Neural cell (in vitro differentiated cells): ENCODE measurements around the gene PAXIP1. TPM values are rescaled to one million over a fixed set of nuclear protein-coding genes. Genes with fewer than 3 reads are reported as not detected.

Source experiments
- H2AFZ ChIP-seq: fragments of 200-600, 300-800 bp; sonication (generic), shearing (Covaris generic); 2 replicates; pipeline ENCODE4 v1.6.0; 2014; ENCODE audit warnings: low read depth, mild to moderate bottlenecking, antibody characterized with exemption, low read length, moderate library complexity
- H3F3A ChIP-seq: fragments of 200-600 bp; shearing (Covaris generic); 2 replicates; pipeline ENCODE4 v1.6.1; 2016; ENCODE audit warnings: mild to moderate bottlenecking, moderate library complexity, mixed read lengths, antibody characterized with exemption, low read length; ENCODE audit not compliant: insufficient read depth, poor library complexity, severe bottlenecking
- H3K27ac ChIP-seq: fragments of 200-600, 300-800 bp; sonication (generic), shearing (Covaris generic); 2 replicates; pipeline ENCODE4 v1.5.1; 2014; ENCODE audit warnings: mild to moderate bottlenecking, low read length, moderate library complexity
- H3K27me3 ChIP-seq: fragments of 300-800, 200-600 bp; sonication (generic), shearing (Covaris generic); 2 replicates; pipeline ENCODE4 v1.6.0; 2014; ENCODE audit warnings: mild to moderate bottlenecking, low read depth, low read length, moderate library complexity; ENCODE audit not compliant: insufficient read depth
- H3K36me3 ChIP-seq: fragments of 300-800, 200-600 bp; sonication (generic), shearing (Covaris generic); 2 replicates; pipeline ENCODE4 v1.5.1; 2014; ENCODE audit warnings: mild to moderate bottlenecking, antibody characterized with exemption, low read length, moderate library complexity; ENCODE audit not compliant: insufficient read depth
- H3K4me2 ChIP-seq: fragments of 300-800, 200-600 bp; sonication (generic), shearing (Covaris generic); 2 replicates; pipeline ENCODE4 v1.6.0; 2014; ENCODE audit warnings: mild to moderate bottlenecking, low read length
- H3K4me3 ChIP-seq: fragments of 300-800, 200-600 bp; sonication (generic), shearing (Covaris generic); 2 replicates; pipeline ENCODE4 v1.5.1; 2014; ENCODE audit warnings: mild to moderate bottlenecking, low read length, moderate library complexity
- H3K79me2 ChIP-seq: fragments of 200-600 bp; shearing (Covaris generic); replicated peaks from 2 replicates; pipeline ENCODE4 v1.6.0; 2014; ENCODE audit warnings: mild to moderate bottlenecking, low read length, moderate library complexity; ENCODE audit not compliant: insufficient read depth
- H3K9ac ChIP-seq: fragments of 300-800, 200-600 bp; sonication (generic), shearing (Covaris generic); 2 replicates; pipeline ENCODE4 v1.6.1; 2016; ENCODE audit warnings: mild to moderate bottlenecking, low read length, mixed read lengths
- H3K9me2 ChIP-seq: fragments of 200-600 bp; shearing (Covaris generic); 2 replicates; pipeline ENCODE4 v1.6.1; 2016; ENCODE audit warnings: mild to moderate bottlenecking, low read length, mixed read lengths; ENCODE audit not compliant: insufficient read depth
- H3K9me3 ChIP-seq: fragments of 200-600, 300-800 bp; sonication (generic), shearing (Covaris generic); 2 replicates; pipeline ENCODE4 v1.6.1; 2016; ENCODE audit warnings: mild to moderate bottlenecking, mixed run types, low read length, moderate library complexity, mixed read lengths
- H4K20me1 ChIP-seq: fragments of 200-600 bp; shearing (Covaris generic); 2 replicates; pipeline ENCODE4 v1.6.1; 2016; ENCODE audit warnings: mild to moderate bottlenecking, mixed run types; ENCODE audit not compliant: insufficient read depth
- CTCF ChIP-seq: fragments of 450-650 bp; IDR thresholded peaks from 2 replicates; pipeline ENCODE4 v1.5.1; 2014; ENCODE audit warnings: antibody characterized with exemption, mild to moderate bottlenecking, moderate library complexity; ENCODE audit not compliant: poor library complexity, severe bottlenecking
- EP300 ChIP-seq: fragments of 450-650 bp; conservative IDR thresholded peaks from 2 replicates; pipeline ENCODE4 v1.6.1; 2014; ENCODE audit warnings: antibody characterized with exemption, mild to moderate bottlenecking, moderate library complexity; ENCODE audit not compliant: poor library complexity, severe bottlenecking
- EZH2 ChIP-seq: fragments of 200-600, 300-800 bp; shearing (Covaris generic), sonication (generic); IDR thresholded peaks from 2 replicates; pipeline ENCODE4 v1.6.1; 2014; ENCODE audit warnings: antibody characterized with exemption, low read length, borderline replicate concordance, mild to moderate bottlenecking; ENCODE audit not compliant: insufficient read depth, poor library complexity, severe bottlenecking
- MXI1 ChIP-seq: fragments of 450-650 bp; conservative IDR thresholded peaks from 2 replicates; pipeline ENCODE4 v1.6.1; 2014; ENCODE audit warnings: antibody characterized with exemption, mild to moderate bottlenecking; ENCODE audit not compliant: poor library complexity, severe bottlenecking
- POLR2AphosphoS5 ChIP-seq: IDR thresholded peaks from 2 replicates; pipeline ENCODE4 v1.6.1; 2012
- RAD21 ChIP-seq: fragments of 450-650 bp; conservative IDR thresholded peaks from 2 replicates; pipeline ENCODE4 v1.6.1; 2014; ENCODE audit warnings: antibody characterized with exemption, mild to moderate bottlenecking, moderate library complexity
- SMC3 ChIP-seq: fragments of 450-650 bp; conservative IDR thresholded peaks from 2 replicates; pipeline ENCODE4 v1.6.1; 2014; ENCODE audit warnings: antibody characterized with exemption, mild to moderate bottlenecking, moderate library complexity; ENCODE audit not compliant: poor library complexity
- TAF1 ChIP-seq: IDR thresholded peaks from 2 replicates; pipeline ENCODE4 v1.6.1; 2012; ENCODE audit warnings: low read depth
- polyA plus RNA-seq: library from polyadenylated mRNA; depleted of rRNA; stranded (reverse); fragments of >200 nt; gene quantifications from 2 replicates; pipeline ENCODE4 v1.2.3, GENCODE V29; 2014
- TF ChIP-seq, protein P1 (sequence below): IDR thresholded peaks from 2 replicates; pipeline ENCODE4 v1.6.1; 2012; ENCODE audit warnings: borderline replicate concordance

PAXIP1 gene
- polyA plus RNA-seq, 1 donor from 2014 or later, result 14.4 TPM

GRCh38 chr7:154997840-154998370, 5.0 kb downstream of the PAXIP1 start:
- Histone ChIP-seq H4K20me1 (no peaks in the 10 kb centered on the region), H3K27ac (no peak overlapping the region), H3K4me3 (no peak overlapping the region), H2AFZ (no peak overlapping the region), H3K9ac (no peak overlapping the region), H3K9me3 (no peaks in the 10 kb centered on the region), H3K9me2 (no peaks in the 10 kb centered on the region), H3K27me3 (no peaks in the 10 kb centered on the region), H3K36me3 (peaks cover 6% of the 10 kb centered on the region), H3K4me2 (no peak overlapping the region), H3F3A (no peaks in the 10 kb centered on the region), H3K79me2 (peaks cover 15% of the 10 kb centered on the region)
- TF ChIP-seq MXI1, result no peak

DNA sequence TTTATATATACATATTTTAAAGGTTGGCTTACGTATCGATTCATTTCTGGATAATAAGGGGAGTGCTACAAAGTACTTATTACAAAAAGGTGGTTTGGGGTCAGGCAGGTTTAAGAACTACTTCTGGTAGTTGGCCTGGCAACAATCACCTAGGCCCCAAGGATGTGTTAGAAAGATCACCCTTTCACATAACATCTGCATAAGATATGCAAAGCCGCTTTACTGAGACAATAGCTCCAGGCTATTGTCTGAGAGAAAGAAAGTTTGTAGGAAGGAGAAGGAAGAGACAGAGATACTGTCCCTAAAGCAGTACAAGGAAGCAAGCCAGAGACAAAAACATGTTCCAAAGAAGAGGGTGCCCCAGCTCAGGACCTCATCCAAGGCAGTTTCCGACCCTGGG, 6.2 kb downstream of the PAXIP1 start:
- Histone ChIP-seq H3K36me3 (peaks cover 6% of the 10 kb centered on the region), H3K9me3 (no peaks in the 10 kb centered on the region), H3K4me3 (no peak overlapping the region), H3K4me2 (no peak overlapping the region), H3K27ac (no peak overlapping the region), H3K79me2 (peaks cover 12% of the 10 kb centered on the region), H3K27me3 (no peaks in the 10 kb centered on the region), H3F3A (no peaks in the 10 kb centered on the region), H4K20me1 (no peaks in the 10 kb centered on the region), H3K9ac (no peak overlapping the region), H3K9me2 (no peaks in the 10 kb centered on the region), H2AFZ (no peak overlapping the region)
- TF ChIP-seq TAF1 (no peak), POLR2AphosphoS5 (no peak), RAD21 (no peak), MXI1 (no peak), CTCF (no peak), EP300 (no peak), SMC3 (no peak), EZH2 (no peak)
- TF ChIP-seq, protein P1, sequence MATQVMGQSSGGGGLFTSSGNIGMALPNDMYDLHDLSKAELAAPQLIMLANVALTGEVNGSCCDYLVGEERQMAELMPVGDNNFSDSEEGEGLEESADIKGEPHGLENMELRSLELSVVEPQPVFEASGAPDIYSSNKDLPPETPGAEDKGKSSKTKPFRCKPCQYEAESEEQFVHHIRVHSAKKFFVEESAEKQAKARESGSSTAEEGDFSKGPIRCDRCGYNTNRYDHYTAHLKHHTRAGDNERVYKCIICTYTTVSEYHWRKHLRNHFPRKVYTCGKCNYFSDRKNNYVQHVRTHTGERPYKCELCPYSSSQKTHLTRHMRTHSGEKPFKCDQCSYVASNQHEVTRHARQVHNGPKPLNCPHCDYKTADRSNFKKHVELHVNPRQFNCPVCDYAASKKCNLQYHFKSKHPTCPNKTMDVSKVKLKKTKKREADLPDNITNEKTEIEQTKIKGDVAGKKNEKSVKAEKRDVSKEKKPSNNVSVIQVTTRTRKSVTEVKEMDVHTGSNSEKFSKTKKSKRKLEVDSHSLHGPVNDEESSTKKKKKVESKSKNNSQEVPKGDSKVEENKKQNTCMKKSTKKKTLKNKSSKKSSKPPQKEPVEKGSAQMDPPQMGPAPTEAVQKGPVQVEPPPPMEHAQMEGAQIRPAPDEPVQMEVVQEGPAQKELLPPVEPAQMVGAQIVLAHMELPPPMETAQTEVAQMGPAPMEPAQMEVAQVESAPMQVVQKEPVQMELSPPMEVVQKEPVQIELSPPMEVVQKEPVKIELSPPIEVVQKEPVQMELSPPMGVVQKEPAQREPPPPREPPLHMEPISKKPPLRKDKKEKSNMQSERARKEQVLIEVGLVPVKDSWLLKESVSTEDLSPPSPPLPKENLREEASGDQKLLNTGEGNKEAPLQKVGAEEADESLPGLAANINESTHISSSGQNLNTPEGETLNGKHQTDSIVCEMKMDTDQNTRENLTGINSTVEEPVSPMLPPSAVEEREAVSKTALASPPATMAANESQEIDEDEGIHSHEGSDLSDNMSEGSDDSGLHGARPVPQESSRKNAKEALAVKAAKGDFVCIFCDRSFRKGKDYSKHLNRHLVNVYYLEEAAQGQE, result no peak

DNA sequence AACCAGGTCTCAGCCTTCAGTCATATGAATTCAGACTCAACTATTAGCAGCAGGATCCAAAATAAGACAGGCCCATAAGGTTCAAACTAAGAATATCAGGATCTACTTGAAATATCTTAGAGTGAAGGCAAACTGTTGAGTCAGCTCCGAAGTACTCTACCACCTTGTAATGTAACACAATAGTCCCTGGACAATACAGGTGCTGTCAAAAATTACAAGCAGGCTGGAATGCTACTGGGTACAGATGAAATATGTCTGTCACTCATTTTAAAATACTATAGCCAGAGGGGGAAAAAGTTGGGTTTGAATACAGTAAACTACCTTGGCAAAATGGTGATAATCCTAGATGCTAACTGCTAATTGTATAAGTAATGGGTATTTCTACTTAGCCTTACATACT, 6.8 kb downstream of the PAXIP1 start:
- Histone ChIP-seq H3K27me3 (no peaks in the 10 kb centered on the region), H3K4me3 (no peak overlapping the region), H3F3A (no peaks in the 10 kb centered on the region), H3K79me2 (peaks cover 7% of the 10 kb centered on the region), H4K20me1 (no peaks in the 10 kb centered on the region), H3K9me3 (no peaks in the 10 kb centered on the region), H3K27ac (no peak overlapping the region), H2AFZ (no peak overlapping the region), H3K36me3 (peaks cover 6% of the 10 kb centered on the region), H3K9me2 (no peaks in the 10 kb centered on the region), H3K4me2 (no peak overlapping the region), H3K9ac (no peak overlapping the region)
- no peak for TF ChIP-seq TAF1
- no peak for TF ChIP-seq SMC3
- TF ChIP-seq EP300, result no peak
- TF ChIP-seq POLR2AphosphoS5, result no peak
